ENCODE results near the gene RRAS.

- TF ChIP-seq POLR2A (IDR thresholded peaks at IDR 0.05), result no peak
- TF ChIP-seq CTCF (IDR thresholded peaks at IDR 0.05 in 8 of 11, conservative IDR thresholded peaks at IDR 0.05 in 3 of 11), result no peak
Observed at GRCh38 chr19:49653466-49653806, 13.5 kb upstream of the RRAS start.
